22Rv1 (cell line): Measurements from ENCODE around the gene RALGPS2.

Experiments used
- H3K27ac ChIP-seq: fragments of 450-650 bp; 2 replicates; pipeline ENCODE4 v1.5.1; 2017
- ZFX ChIP-seq: fragments of 450-650 bp; IDR thresholded peaks from 2 replicates; pipeline ENCODE4 v1.6.1; 2017; ENCODE audit warnings: antibody characterized with exemption, borderline replicate concordance
- TF ChIP-seq, protein P1 (sequence below): fragments of 450-650 bp; IDR thresholded peaks from 2 replicates; pipeline ENCODE4 v1.5.1; 2017; ENCODE audit warnings: mild to moderate bottlenecking

Gene RALGPS2

GRCh38 chr1:178935610-178936009 lies 210.6 kb downstream of the RALGPS2 start:
- TF ChIP-seq ZFX, result no peak
- TF ChIP-seq, protein P1, sequence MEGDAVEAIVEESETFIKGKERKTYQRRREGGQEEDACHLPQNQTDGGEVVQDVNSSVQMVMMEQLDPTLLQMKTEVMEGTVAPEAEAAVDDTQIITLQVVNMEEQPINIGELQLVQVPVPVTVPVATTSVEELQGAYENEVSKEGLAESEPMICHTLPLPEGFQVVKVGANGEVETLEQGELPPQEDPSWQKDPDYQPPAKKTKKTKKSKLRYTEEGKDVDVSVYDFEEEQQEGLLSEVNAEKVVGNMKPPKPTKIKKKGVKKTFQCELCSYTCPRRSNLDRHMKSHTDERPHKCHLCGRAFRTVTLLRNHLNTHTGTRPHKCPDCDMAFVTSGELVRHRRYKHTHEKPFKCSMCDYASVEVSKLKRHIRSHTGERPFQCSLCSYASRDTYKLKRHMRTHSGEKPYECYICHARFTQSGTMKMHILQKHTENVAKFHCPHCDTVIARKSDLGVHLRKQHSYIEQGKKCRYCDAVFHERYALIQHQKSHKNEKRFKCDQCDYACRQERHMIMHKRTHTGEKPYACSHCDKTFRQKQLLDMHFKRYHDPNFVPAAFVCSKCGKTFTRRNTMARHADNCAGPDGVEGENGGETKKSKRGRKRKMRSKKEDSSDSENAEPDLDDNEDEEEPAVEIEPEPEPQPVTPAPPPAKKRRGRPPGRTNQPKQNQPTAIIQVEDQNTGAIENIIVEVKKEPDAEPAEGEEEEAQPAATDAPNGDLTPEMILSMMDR, result no peak
- H3K27ac ChIP-seq, result no peak overlapping the region

GRCh38 chr1:178937695-178938094 lies 212.7 kb downstream of the RALGPS2 start:
- TF ChIP-seq, protein P1, result no peak
- TF ChIP-seq ZFX, result no peak
- no peak overlapping the region for H3K27ac ChIP-seq

DNA sequence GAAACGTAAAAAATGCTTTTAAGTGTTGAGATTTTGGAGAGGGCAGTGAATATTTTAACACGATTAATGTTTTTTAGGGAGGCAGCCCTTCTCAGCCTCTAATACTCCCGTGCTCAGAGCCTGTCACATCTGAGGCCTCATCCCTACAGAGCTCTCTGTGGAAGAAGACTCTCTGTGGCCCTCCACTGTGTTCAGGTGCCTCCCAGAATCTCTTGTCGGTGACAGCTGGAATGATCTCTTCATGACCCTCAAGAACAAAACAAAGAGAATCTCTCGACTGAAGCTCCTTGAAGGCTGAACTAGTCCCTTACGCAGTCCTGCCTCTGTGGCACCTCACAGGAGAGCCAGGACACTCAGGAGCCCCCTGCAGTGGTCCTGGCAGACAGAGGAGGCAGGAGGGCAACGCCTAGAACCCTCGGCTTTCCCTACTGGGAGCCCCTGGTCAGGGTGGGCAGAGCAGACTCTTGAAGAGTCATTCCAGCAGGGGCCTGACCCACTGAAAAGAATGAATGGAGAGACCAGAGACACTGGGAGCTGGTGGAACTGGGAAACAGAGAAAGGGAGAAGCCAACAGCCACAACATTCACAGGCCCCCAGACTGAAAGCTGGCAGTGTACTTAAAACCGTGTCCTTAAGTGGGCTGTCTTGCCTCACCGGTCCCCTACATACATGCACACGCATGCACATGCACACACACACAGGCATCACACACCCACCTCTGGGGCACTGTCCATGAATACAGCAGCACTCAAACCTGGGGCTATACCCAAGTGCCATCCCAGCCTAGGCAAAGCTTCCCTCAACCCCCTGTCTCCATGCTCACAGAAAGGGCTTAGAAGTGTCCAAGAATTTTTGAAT lies 213.3 kb downstream of the RALGPS2 start:
- TF ChIP-seq, protein P1, result no peak
- no peak for TF ChIP-seq ZFX
- no peak overlapping the region for H3K27ac ChIP-seq

DNA sequence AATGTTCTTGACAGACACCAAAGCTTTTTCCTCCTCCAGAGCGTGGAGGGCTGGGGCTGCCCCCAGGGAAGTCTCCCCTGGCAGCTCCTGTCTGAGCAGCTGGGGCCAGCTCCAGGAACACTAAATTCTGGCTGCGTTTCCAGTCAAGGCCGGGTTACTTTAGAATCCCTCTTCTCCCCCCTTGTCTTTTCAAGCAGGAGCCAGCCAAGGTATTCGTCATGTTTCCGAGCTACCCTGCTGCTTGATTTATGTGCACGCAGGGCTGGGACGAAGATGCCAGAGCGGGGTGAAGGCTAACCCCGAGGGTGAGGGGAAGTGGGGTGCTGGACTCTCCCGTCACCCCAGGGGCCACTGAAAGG lies 213.9 kb downstream of the RALGPS2 start:
- TF ChIP-seq ZFX, result no peak
- TF ChIP-seq, protein P1, result no peak
- H3K27ac ChIP-seq, result no peak overlapping the region

DNA sequence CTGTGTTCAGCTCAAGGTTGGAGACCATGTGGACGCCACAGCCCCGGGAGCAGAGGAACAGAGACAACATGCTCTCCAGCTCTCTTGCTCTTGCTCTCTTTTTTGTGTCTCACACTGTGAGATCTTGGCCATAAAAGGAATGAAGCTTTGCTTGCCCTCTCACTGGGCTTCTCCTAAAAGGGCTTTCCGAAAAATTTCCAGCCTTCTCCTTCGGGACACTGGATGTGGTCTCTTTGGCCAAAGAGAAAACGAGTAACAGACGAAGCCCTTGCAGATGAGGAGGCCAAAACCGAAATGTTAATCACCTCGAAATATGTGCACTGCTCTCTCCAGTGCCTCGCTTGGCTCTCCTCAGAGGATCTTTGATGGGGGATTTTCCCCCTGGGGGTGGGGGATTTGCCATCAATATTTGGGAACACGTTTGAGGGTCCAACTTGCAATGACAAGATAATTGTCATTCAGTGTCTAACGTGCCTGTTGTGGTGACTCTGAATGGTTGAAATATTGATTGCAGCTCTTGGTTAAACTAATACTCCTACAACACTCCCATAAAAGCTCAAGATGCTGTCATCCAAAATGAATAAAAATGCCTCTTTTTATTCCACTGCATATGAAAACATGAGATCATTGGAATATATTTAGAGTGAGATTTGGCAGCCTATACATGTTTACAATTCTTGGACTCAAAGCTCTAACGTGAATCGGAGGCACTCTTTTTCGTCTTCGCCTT lies 214.5 kb downstream of the RALGPS2 start:
- no peak for TF ChIP-seq ZFX
- TF ChIP-seq, protein P1, result no peak
- no peak overlapping the region for H3K27ac ChIP-seq

- no peak overlapping the region for H3K27ac ChIP-seq
- no peak for TF ChIP-seq ZFX
- TF ChIP-seq, protein P1, result no peak
Observed at GRCh38 chr1:178940068-178940765, 215.2 kb downstream of the RALGPS2 start.
